ENCODE results near the gene PIGU. TPM values are rescaled to one million over a fixed set of nuclear protein-coding genes. Genes with fewer than 3 reads are reported as not detected.
A peak's percentile ranks its signal among the peaks of the same experiment; 100 is the strongest.

Gene PIGU
- total RNA-seq, 1 experiment from 2014 or later: 25.0 TPM

DNA sequence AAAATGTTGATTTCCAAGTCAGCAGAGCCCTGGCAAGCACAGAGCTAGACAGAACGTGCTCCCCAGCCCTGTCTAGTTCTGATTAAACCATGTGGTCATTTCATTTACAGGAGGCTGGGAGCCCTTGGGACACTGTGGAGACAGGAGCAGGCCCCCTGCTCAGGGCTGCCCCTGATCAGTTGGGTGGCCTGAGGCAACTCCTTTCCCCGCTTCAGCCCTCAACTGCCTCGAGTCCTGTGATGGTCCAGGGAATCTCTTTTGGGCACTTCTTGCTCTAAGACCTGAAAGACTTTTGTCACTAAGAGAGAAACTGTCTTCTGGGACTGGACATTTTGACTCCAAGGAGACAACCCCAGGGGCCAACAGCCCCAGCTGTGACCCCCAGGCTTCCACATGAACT is 147.2 kb downstream of the PIGU start:
- Histone ChIP-seq H3K9me3 (ENCODE audit: insufficient read depth, low read depth) (no peaks in the 10 kb centered on the region), H4K20me1 (ENCODE audit: insufficient read depth) (no peaks in the 10 kb centered on the region), H3K36me3 (ENCODE audit: low read depth) (peaks cover 28% of the 10 kb centered on the region), H3K4me2 (no peak overlapping the region), H3K27me3 (ENCODE audit: insufficient read depth, low read depth) (no peaks in the 10 kb centered on the region), H3K79me2 (ENCODE audit: low read depth) (peaks cover 9% of the 10 kb centered on the region; the same call in 1 of the 2 replicates), H3K4me3 (no peak overlapping the region), H2AFZ (no peak overlapping the region), H3K4me1 (replicated peaks; ENCODE audit: insufficient read depth) (peaks cover 27% of the 10 kb centered on the region), H3F3A (ENCODE audit: insufficient read depth, low read depth) (peaks cover 24% of the 10 kb centered on the region), H3K27ac (no peak overlapping the region), H3K9me2 (ENCODE audit: insufficient read depth) (no peaks in the 10 kb centered on the region)
- intact Hi-C loops (cut with micrococcal nuclease; ENCODE audit: unreplicated experiment): loop anchor here (5.0 kb wide), 1 partner anchor 148 kb away; the partner anchor contains the start of gene PIGU
- TF ChIP-seq, protein P1, sequence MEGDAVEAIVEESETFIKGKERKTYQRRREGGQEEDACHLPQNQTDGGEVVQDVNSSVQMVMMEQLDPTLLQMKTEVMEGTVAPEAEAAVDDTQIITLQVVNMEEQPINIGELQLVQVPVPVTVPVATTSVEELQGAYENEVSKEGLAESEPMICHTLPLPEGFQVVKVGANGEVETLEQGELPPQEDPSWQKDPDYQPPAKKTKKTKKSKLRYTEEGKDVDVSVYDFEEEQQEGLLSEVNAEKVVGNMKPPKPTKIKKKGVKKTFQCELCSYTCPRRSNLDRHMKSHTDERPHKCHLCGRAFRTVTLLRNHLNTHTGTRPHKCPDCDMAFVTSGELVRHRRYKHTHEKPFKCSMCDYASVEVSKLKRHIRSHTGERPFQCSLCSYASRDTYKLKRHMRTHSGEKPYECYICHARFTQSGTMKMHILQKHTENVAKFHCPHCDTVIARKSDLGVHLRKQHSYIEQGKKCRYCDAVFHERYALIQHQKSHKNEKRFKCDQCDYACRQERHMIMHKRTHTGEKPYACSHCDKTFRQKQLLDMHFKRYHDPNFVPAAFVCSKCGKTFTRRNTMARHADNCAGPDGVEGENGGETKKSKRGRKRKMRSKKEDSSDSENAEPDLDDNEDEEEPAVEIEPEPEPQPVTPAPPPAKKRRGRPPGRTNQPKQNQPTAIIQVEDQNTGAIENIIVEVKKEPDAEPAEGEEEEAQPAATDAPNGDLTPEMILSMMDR (conservative IDR thresholded peaks at IDR 0.05): no peak
- TF ChIP-seq EZH2 (IDR thresholded peaks at IDR 0.05; ENCODE audit: low read depth): no peak
- POLR2A ChIA-PET (ENCODE audit: unreplicated experiment): no interaction called here
- CTCF ChIA-PET: interaction anchor here (0.6 kb wide), 1 partner anchor 70 kb away, joined by 4 read pairs; no protein-coding TSS in a partner anchor
- no peak for DNase-seq
- no TSS peak for BruUV-seq (replicated peaks)

DNA sequence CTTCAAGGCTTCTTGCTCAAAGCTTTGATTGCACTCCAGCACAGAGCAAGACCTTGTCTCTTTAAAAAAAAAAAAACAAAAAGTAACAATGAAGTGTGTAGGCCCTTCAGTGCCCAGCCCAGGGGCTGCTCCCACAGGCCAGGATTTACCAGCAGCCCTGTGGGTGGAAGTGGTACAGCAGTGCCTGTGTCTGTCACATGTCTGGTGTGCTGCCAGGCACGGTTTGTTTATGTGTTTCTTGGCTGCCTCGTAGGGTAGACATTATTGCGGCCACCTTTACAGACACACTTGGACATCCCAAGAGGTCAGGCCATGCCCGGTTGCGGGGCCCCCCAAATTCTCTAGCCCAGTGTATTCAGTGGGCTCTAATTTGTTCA is 148.0 kb downstream of the PIGU start:
- no peak for DNase-seq
- peaks cover 35% of the 10 kb centered on the region for H3K4me1 ChIP-seq (replicated peaks; ENCODE audit: insufficient read depth)
- BruUV-seq (replicated peaks): no TSS peak
- H3K36me3 ChIP-seq (ENCODE audit: low read depth): peaks cover 25% of the 10 kb centered on the region
- H3K9me2 ChIP-seq (ENCODE audit: insufficient read depth): no peaks in the 10 kb centered on the region
- H2AFZ ChIP-seq: no peak overlapping the region
- TF ChIP-seq EZH2 (IDR thresholded peaks at IDR 0.05; ENCODE audit: low read depth): no peak
- TF ChIP-seq, protein P1 (conservative IDR thresholded peaks at IDR 0.05): no peak
- peaks cover 16% of the 10 kb centered on the region for H3K79me2 ChIP-seq (ENCODE audit: low read depth)
- H3F3A ChIP-seq (ENCODE audit: insufficient read depth, low read depth): peaks cover 32% of the 10 kb centered on the region
- CTCF ChIA-PET: interaction anchor here (0.7 kb wide), 1 partner anchor 101 kb away, joined by 7 read pairs; no protein-coding TSS in a partner anchor
- no peaks in the 10 kb centered on the region for H3K27me3 ChIP-seq (ENCODE audit: insufficient read depth, low read depth)
- intact Hi-C loops (cut with micrococcal nuclease; ENCODE audit: unreplicated experiment): loop anchor here (5.0 kb wide), 1 partner anchor 148 kb away; the partner anchor contains the start of gene PIGU
- no peaks in the 10 kb centered on the region for H4K20me1 ChIP-seq (ENCODE audit: insufficient read depth)
- no peak overlapping the region for H3K27ac ChIP-seq
- H3K4me2 ChIP-seq: no peak overlapping the region
- H3K9me3 ChIP-seq (ENCODE audit: insufficient read depth, low read depth): no peaks in the 10 kb centered on the region
- POLR2A ChIA-PET (ENCODE audit: unreplicated experiment): no interaction called here
- no peak overlapping the region for H3K4me3 ChIP-seq

GRCh38 chr20:34527016-34527415 is 149.9 kb downstream of the PIGU start:
- Histone ChIP-seq H3F3A (ENCODE audit: insufficient read depth, low read depth) (peaks cover 38% of the 10 kb centered on the region), H3K9me2 (ENCODE audit: insufficient read depth) (no peaks in the 10 kb centered on the region), H3K27me3 (ENCODE audit: insufficient read depth, low read depth) (no peaks in the 10 kb centered on the region), H3K9me3 (ENCODE audit: insufficient read depth, low read depth) (no peaks in the 10 kb centered on the region), H3K4me3 (no peak overlapping the region), H3K4me2 (peak overlapping the region; percentile 68), H2AFZ (no peak overlapping the region), H3K36me3 (ENCODE audit: low read depth) (peaks cover 25% of the 10 kb centered on the region), H4K20me1 (ENCODE audit: insufficient read depth) (no peaks in the 10 kb centered on the region), H3K27ac (peak overlapping the region; percentile 77), H3K79me2 (ENCODE audit: low read depth) (peaks cover 32% of the 10 kb centered on the region), H3K4me1 (replicated peaks; ENCODE audit: insufficient read depth) (peaks cover 37% of the 10 kb centered on the region)
- no peak for DNase-seq
- ChIA-PET CTCF (no interaction called here), POLR2A (ENCODE audit: unreplicated experiment) (no interaction called here)
- intact Hi-C loops (cut with micrococcal nuclease; ENCODE audit: unreplicated experiment): loop anchor here (2.0 to 5.0 kb wide), 3 partner anchors 150 to 224 kb away; partner anchors contain the start of genes AHCY and PIGU
- TF ChIP-seq EZH2 (IDR thresholded peaks at IDR 0.05; ENCODE audit: low read depth): no peak
- TF ChIP-seq, protein P1 (conservative IDR thresholded peaks at IDR 0.05): no peak
- BruUV-seq (replicated peaks): no TSS peak
